A172 (cell line): Measurements from ENCODE around the gene NNAT. TPM values are rescaled to one million over a fixed set of nuclear protein-coding genes. Genes with fewer than 3 reads are reported as not detected.

Experiments
- DNase-seq: peaks from one replicate; pipeline ENCODE4 v3.0.0-alpha.2; 2015; ENCODE audit warnings: low spot score
- total RNA-seq: library from RNA; depleted of rRNA; stranded (reverse); fragments of >200 nt; shearing (Covaris generic); gene quantifications from 2 replicates; pipeline ENCODE4 v1.2.3, GENCODE V29; 2014

The NNAT gene
- total RNA-seq, 1 experiment from 2014 or later: not detected

- DNase-seq: no peak
Observed at GRCh38 chr20:37502654-37503053, 18.4 kb upstream of the NNAT start.

DNA sequence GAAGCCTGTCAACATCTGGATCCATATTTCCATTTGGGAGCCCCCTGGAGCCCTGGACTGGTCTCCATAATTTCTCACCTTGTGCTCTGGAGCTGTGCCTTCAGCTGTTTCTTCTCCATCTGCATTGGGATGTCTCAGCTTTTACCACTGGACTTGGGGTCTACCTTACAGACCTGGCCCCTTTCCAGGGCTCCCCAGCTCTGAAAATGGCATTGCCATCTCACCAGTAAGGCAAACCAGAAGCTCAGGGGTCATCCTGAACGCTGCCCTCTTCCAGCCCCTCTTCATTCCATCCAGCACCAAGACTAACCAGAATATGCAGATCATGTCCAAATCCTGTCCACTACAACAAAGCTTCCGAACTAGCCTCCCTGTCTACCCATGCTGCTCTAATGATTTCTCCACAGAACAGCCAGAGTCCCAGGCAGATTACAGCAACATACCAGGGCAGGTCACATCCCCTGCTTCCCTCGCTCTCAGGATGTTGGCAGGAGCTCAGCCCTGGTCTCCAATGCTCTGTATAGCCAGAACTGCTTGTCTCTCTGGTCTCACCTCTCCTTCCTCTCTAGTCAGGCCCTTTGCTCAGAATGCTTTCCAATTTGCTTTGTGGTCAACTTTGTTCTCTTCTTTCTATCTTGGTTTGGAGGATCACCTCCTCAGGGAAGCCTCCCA is 17.7 kb upstream of the NNAT start:
- DNase-seq: no peak

DNA sequence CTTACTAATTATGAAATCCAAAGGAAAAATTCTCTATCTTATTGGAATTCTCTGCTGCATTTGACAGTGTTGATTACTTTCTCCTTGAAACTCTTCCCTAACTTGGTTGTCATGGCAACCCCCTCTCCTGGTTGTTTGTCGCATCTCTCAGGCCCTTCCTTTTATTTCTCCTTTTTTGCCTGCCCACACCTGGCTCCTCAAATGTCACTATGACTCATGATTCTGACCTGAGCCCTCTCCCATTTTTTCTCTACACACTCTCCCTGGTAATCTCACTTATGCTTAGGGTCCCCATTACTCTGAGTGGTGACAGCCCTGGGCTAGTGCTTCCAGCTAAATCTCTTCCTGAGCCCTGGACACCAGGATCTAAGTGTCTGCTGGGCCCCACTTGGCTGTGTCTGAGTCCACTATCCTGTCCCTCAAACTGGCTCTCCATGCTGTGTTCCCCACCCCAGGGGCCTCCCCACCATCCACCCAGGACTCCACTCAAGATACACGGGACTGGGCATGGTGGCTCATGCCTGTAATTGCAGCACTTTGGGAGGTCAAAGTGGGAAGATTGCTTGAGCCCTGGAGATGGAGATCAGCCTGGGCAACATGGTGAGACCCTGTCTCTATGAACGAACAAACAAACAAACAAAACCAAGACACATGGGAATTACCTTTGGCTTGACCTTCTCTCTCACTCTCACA is 16.5 kb upstream of the NNAT start:
- DNase-seq: no peak

GRCh38 chr20:37505263-37506151 is 15.5 kb upstream of the NNAT start:
- DNase-seq: no peak

GRCh38 chr20:37506152-37506725 is 14.8 kb upstream of the NNAT start:
- DNase-seq: no peak

- no peak for DNase-seq
Observed at GRCh38 chr20:37510226-37510625, 10.8 kb upstream of the NNAT start.

DNA sequence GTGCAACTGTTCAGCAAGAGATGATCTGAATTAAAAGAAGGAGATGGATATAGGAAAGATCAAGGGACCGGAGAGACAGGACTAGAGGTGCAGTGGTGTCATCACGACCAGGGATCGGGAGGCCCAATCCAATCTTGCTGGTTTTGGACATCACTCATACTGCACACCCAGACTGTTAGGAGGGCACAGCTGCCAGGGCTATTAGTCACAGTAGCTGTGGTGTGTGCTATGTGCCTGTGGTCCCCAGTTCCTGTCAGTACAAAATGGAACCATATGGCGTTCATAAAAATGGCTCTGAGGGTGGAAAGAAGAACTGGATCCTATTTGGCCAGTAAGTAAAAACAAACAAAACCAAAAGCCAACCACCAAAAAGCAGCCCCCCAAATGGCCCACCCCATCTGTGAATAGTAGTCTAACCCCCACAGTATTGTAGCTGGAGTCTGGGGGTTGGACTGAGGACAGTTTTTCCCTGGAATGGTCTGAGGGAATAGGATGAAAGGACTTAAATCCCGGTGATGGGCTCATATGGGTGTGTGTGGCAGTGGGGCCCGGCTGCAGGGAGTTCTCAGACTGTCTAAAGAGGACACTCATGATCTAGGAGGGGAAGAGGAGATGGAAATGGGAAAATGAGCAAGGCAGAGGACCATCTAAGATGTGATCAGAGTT is 9.3 kb upstream of the NNAT start:
- DNase-seq: peak; percentile 50

- DNase-seq: no peak
Observed at GRCh38 chr20:37513779-37514359, 7.2 kb upstream of the NNAT start.

DNA sequence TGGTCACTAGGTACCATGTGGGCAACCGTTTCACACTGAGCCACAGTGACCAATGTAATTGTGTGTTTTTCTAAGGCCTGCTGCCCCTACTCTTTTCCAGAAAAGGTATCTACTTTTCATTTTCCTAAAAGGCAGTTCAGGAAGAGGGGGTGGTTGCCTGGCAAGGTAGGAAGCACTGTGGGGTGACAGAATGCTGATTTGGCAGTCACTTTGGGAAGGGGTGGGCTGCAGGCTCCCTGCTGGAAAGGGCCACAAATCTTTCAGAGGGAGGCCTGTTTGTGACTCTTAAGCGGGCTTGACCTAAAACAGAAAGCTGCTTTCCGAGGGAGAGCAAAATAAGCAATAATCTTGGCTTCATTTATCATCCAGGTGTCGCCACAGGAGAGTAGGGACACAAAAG is 5.2 kb upstream of the NNAT start:
- no peak for DNase-seq

DNA sequence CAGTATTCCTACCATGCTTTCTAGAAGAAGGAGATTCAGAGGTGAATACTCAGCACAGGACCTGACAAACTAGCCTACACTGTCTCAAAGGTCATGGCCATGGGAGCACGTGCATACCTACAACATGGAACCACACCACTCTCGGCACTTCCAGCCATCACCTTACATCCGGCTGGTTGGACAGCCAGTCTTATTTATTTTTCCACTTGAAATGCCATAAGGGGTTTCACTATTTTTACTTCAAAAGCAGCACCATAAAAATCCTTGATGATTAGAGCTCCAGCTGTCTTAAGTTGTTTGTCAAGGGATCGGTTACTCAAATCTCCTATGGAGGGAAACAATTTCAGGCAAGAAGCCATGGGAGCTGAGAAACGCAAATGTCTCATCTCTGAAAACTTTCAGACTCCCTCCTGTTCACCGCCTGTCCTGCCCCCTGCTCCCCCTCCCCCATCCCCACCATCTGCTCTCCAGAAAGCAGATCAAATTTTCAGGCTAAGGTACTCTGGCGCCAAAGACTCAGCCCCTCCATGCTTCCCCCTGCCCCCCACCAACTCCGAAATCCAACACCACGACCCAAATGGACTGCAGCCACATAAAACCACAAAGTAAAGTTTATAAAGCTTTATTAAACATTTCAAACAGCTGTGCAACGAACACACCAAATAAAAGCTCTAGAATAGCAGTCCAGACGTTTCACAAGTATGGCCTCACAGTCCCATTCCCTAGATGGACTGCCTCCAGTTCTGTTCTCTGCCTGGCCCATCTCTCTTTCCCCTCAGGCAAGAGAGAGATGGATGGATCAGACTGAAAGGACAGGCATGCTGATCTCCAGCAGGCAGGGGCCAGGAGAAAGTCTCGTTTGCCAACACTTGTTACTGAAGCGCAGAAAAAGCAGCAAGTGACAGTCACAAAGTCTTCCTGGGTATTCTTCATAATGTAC is 4.0 kb upstream of the NNAT start:
- no peak for DNase-seq

- DNase-seq: no peak
Observed at GRCh38 chr20:37518059-37518458, 3.0 kb upstream of the NNAT start.

DNA sequence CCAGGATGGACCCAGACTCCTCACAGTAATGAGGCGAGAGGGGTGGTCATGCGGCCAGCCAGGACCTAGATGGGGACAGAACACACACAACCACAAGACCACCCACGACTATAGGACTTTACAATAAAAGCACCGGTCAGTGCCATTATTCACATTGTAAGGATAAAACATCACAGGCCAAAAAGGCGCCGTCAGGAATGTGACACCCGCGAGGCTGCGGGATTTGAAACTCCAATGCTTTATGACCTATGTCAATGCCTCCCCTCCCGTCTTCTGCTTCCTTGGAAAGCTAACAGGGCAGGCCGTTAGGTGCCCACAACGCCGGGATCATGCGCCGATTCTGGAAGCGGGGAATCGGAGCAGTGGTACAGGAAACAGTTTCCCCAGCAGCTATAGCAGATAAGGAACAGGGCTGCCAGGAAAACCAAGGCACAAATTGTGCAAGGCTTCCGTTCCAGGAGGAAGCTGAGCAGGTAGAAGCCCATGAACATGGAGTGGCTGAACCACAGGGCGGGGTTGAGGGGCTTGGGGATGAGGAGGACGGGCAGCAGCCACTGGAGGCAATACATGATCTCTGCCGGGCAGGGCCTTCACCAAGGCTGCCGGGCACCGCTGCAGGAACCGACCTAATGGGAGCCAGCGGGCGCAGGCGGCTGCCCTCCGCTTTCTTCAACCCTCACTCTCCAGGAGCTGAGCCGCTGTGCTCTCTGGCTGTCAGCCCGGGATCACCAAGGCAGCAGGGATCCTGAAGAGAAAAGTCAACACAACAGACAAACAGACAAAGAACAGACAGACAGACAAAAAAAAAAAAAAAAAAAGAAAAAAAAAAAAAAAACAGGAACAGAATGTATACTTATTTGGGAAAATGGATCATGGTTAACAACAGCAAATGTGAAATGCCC is 2.2 kb upstream of the NNAT start:
- no peak for DNase-seq

- no peak for DNase-seq
Observed at GRCh38 chr20:37519508-37520418, 1.3 kb upstream of the NNAT start.

- DNase-seq: no peak
Observed at GRCh38 chr20:37520419-37520955, 563 bp upstream of the NNAT start.

DNA sequence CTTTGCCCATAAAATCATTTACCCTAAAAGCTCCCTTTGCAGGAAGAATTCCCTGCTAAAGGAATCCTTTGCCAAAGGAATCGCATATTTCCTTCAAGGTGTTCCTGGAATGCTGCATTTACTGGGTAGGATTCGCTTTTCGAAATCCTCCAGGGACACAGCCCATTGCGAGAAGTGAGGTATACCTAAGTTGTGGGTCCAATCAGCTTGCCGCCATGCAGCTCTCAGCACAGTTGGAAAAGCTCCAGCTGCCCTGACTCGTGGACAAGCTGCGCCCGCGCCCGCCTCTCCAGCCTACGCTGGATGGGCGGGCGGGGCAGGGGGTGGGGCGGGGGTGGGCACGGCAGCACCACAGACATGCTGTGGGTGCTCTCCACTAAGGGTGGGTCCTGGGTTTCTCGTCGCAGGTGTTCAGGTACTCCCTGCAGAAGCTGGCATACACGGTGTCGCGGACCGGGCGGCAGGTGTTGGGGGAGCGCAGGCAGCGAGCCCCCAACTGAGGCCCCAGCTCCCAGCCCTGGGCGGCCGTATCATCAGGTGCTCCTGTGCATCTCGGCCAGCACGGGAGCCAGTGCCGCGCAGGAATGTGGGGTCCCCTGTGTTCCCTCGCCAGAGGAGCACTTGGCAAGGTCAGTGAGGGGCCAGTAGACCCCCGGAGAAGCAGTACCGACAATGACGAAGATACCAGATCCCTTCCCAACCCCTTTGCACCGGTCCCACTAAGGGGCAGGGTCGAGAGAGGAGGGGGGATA is 1.4 kb downstream of the NNAT start:
- no peak for DNase-seq

DNA sequence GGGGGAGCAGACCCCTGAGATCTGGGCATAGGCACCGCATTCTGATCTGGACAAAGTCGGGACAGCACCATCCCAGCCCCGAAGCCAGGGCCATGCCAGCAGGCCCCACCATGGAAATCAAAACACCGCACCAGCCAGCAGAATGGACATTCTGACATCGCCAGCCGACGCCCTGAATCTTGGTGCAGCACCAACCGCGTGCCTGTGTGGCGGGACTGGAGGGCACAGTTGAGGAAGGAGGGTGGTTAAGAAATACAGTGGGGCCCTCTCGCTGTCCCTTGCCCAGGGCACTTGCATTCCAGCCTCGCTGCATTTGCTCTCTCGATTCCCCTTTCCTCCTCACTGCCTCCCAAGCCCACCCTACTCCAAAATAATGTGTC is 2.0 kb downstream of the NNAT start:
- no peak for DNase-seq
